ENCODE measurements around the gene CYLD.

DNA sequence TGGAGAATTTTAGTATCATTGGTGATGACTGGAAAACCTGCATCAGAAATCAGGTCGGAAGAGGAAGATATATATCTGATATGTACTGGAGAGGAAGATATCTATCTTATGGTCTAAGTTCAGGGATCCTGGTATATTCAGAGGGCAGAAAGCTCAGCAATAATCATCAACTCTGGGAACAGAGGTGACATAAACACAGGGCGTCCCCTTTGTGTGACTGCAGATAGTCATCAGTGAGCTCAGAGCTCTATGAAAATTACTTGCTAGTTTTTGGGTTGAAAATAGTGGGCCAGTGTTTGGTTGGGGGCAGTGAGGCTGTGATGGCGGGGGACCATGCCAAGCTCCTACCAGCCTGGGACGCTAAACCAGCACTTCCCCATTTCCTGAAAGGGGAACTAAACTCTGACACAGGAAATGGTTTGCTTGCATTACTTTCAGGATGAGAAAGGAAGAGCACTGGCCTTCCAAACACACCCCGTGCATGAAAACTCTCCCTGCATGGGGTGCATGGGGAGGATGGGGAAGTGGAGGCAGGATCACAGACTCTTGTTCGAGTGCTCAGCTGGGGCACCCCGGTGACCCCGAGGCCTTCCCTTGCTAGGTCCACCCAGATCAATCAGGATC lies 32.7 kb upstream of the CYLD start:
- no peak for TF ChIP-seq CHD2 (IDR thresholded peaks at IDR 0.05; ENCODE audit: borderline replicate concordance, low read depth, low read length)
- TF ChIP-seq YBX1 (IDR thresholded peaks at IDR 0.05) = no peak
- no peak for TF ChIP-seq MTA3 (IDR thresholded peaks at IDR 0.05; ENCODE audit: borderline replicate concordance, low read length)
- TF ChIP-seq NRF1 (conservative IDR thresholded peaks at IDR 0.05; ENCODE audit: low read depth, low read length) = no peak
- no peak for TF ChIP-seq POLR2AphosphoS5 (IDR thresholded peaks at IDR 0.05; ENCODE audit: low read length)
- TF ChIP-seq LARP7 (IDR thresholded peaks at IDR 0.05) = no peak
- TF ChIP-seq SMAD1 (IDR thresholded peaks at IDR 0.05; ENCODE audit: low read depth, partially characterized antibody) = no peak
